Liver (tissue), 9 donors: ENCODE measurements around the gene GPRC5D. TPM values are rescaled to one million over a fixed set of nuclear protein-coding genes. Genes with fewer than 3 reads are reported as not detected.

Experiments used
- DNase-seq: peaks from one replicate; pipeline ENCODE4 v3.0.0-alpha.2; 2017; ENCODE audit warnings: low spot score
- H3K27ac ChIP-seq, 2 donors: one replicate each; pipeline ENCODE4 v1.7.0; 2013; ENCODE audit warnings: inconsistent platforms in 2 of 2, low read length in 2 of 2, control low read depth in 1 of 2, low read depth in 1 of 2, mild to moderate bottlenecking in 1 of 2
- H3K27me3 ChIP-seq, 4 donors: one replicate each; pipeline versions ENCODE4 v1.6.1 to v1.7.0; 2013; ENCODE audit warnings: low read length in 3 of 4, inconsistent platforms in 1 of 4, mild to moderate bottlenecking in 1 of 4, moderate library complexity in 1 of 4; ENCODE audit not compliant: control insufficient read depth in 4 of 4, insufficient read depth in 4 of 4
- H3K36me3 ChIP-seq, 4 donors: one replicate each; pipeline versions ENCODE4 v1.6.1 to v1.7.0; 2013; ENCODE audit warnings: low read length in 3 of 4, mild to moderate bottlenecking in 3 of 4, low read depth in 1 of 4, moderate library complexity in 1 of 4; ENCODE audit not compliant: control insufficient read depth in 4 of 4, insufficient read depth in 3 of 4
- H3K4me1 ChIP-seq, 4 donors: one replicate each; pipeline versions ENCODE4 v1.6.1 to v1.7.0; 2013; ENCODE audit warnings: low read length in 3 of 4, mild to moderate bottlenecking in 3 of 4, moderate library complexity in 1 of 4; ENCODE audit not compliant: control insufficient read depth in 4 of 4, insufficient read depth in 4 of 4
- H3K4me3 ChIP-seq, 3 donors: one replicate each; pipeline versions ENCODE4 v1.6.1 to v1.7.0; 2013; ENCODE audit warnings: low read length in 3 of 3, control low read depth in 1 of 3, low read depth in 1 of 3, mild to moderate bottlenecking in 1 of 3
- H3K9ac ChIP-seq, 2 donors: one replicate each; pipeline ENCODE4 v1.7.0; 2013; ENCODE audit warnings: low read length in 2 of 2, mild to moderate bottlenecking in 2 of 2, moderate library complexity in 2 of 2, control low read depth in 1 of 2, low read depth in 1 of 2
- H3K9me3 ChIP-seq, 4 donors: one replicate each; pipeline versions ENCODE4 v1.6.1 to v1.7.0; 2013; ENCODE audit warnings: low read length in 3 of 4; ENCODE audit not compliant: control insufficient read depth in 4 of 4
- FOXA2 ChIP-seq: IDR thresholded peaks from 2 replicates; pipeline ENCODE4 v1.6.1; 2016; ENCODE audit warnings: antibody characterized with exemption
- HNF4A ChIP-seq, 2 donors: conservative IDR thresholded peaks; 2 replicates each; pipeline ENCODE4 v1.6.1; 2016; ENCODE audit warnings: antibody characterized with exemption in 2 of 2, mild to moderate bottlenecking in 2 of 2
- NR2F2 ChIP-seq: IDR thresholded peaks from 2 replicates; pipeline ENCODE4 v1.6.1; 2016; ENCODE audit warnings: antibody characterized with exemption
- RAD21 ChIP-seq, 2 donors: IDR thresholded peaks; 2 replicates each; pipeline ENCODE4 v1.6.1; 2016; ENCODE audit warnings: antibody characterized with exemption in 2 of 2, mild to moderate bottlenecking in 2 of 2
- REST ChIP-seq: IDR thresholded peaks from 2 replicates; pipeline ENCODE4 v1.6.1; 2016; ENCODE audit warnings: antibody characterized with exemption, mild to moderate bottlenecking
- RXRA ChIP-seq, 2 donors: IDR thresholded peaks; 2 replicates each; pipeline ENCODE4 v1.6.1; 2017 to 2018; ENCODE audit warnings: antibody characterized with exemption in 2 of 2, mild to moderate bottlenecking in 1 of 2
- SP1 ChIP-seq: IDR thresholded peaks from 2 replicates; pipeline ENCODE4 v1.6.1; 2018; ENCODE audit warnings: antibody characterized with exemption, mild to moderate bottlenecking
- TAF1 ChIP-seq: conservative IDR thresholded peaks from 2 replicates; pipeline ENCODE4 v1.6.1; 2016; ENCODE audit warnings: antibody characterized with exemption, mild to moderate bottlenecking
- ZBTB33 ChIP-seq: IDR thresholded peaks from 2 replicates; pipeline ENCODE4 v1.6.1; 2016; ENCODE audit warnings: antibody characterized with exemption
- WGBS: extraction: QIAGEN DNeasy Blood & Tissue Kit; methylation state at CpG from one replicate; pipeline ENCODE4 v1.1.7; 2013; 5-methylcytosine and 5-hydroxymethylcytosine counted together
- polyA plus RNA-seq, 2 donors: library from polyadenylated mRNA; stranded (reverse) in 1 of 2; unstranded in 1 of 2; fragments of 200-250 nt in 1 of 2; fragments of >200 nt in 1 of 2; fragmentation: Nextera tagmentation in 1 of 2; extraction: Ambion mirVana in 1 of 2; gene quantifications; one replicate each; pipeline versions ENCODE4 v1.2.1 to v1.2.3, GENCODE V29; 2013 to 2015
- total RNA-seq, 2 donors: library from RNA; depleted of rRNA; stranded (reverse); fragments of >200 nt; gene quantifications; one replicate each; pipeline ENCODE4 v1.2.3, GENCODE V29; 2014
- TF ChIP-seq, protein P1 (sequence below): fragments of 150-350 bp; IDR thresholded peaks from 2 replicates; pipeline ENCODE4 v1.5.1; 2017; ENCODE audit warnings: improper control_type of control experiment, low read depth, low read length; ENCODE audit not compliant: missing input control
- donor health status: healthy.
- donor health status: healthy.
- donor health status: healthy.
- donor health status: healthy.
- donor health status: healthy.

The GPRC5D gene
- total and polyA plus RNA-seq, 4 donors = 0.13 to 0.17 TPM; not detected in 2

GRCh38 chr12:12982331-12982730 lies 30.4 kb upstream of the GPRC5D start:
- no peak for TF ChIP-seq NR2F2
- TF ChIP-seq FOXA2 = no peak
- TF ChIP-seq RAD21 (IDR thresholded peaks at IDR 0.05) = no peak
- 96% methylated on average over 2 of the region's 2 CpGs for WGBS
- no peaks in the 10 kb centered on the region for H3K9me3 ChIP-seq
- no peak overlapping the region for H3K27ac ChIP-seq
- H3K4me1 ChIP-seq = no peaks in the 10 kb centered on the region
- no peak for DNase-seq
- H3K36me3 ChIP-seq = peaks cover 18 to 56% (median 48%) of the 10 kb centered on the region in 4 donors
- no peaks in the 10 kb centered on the region for H3K27me3 ChIP-seq
- H3K4me3 ChIP-seq = no peak overlapping the region
- no peak overlapping the region for H3K9ac ChIP-seq

DNA sequence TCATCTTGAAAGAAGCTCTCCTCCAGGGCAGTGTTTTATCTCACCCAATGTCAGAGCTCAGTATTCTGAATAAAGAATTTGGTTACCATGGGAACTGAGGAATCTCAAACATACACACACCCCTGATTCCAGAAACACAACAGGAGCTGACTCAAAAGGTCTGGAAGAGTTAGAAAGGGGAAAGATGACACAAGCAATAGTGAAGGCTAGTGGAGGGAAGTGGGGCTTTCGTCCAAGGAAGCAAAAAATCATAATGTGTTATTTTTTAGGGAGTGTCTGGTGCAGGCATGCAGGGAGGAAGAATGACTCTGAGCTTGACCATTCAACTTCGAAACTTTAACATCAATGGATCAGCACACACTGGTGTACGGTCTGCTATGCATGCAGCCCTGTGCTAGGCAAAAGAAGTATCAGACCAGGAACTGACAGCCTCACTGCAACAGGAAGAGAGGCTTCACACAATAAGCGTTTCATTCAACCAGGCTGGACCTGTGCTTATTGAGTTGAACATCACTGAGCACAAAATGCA lies 27.8 kb upstream of the GPRC5D start:
- Histone ChIP-seq H3K4me1 (no peaks in the 10 kb centered on the region), H3K9ac (no peak overlapping the region), H3K27me3 (no peaks in the 10 kb centered on the region), H3K36me3 (peaks cover 10 to 51% (median 43%) of the 10 kb centered on the region in 4 donors), H3K9me3 (no peaks in the 10 kb centered on the region), H3K4me3 (no peak overlapping the region), H3K27ac (no peak overlapping the region)
- 76% methylated on average over 4 of the region's 4 CpGs for WGBS
- DNase-seq = no peak
- TF ChIP-seq TAF1 (no peak), SP1 (no peak), NR2F2 (no peak), HNF4A (conservative IDR thresholded peaks at IDR 0.05) (no peak), ZBTB33 (no peak)
- TF ChIP-seq, protein P1, sequence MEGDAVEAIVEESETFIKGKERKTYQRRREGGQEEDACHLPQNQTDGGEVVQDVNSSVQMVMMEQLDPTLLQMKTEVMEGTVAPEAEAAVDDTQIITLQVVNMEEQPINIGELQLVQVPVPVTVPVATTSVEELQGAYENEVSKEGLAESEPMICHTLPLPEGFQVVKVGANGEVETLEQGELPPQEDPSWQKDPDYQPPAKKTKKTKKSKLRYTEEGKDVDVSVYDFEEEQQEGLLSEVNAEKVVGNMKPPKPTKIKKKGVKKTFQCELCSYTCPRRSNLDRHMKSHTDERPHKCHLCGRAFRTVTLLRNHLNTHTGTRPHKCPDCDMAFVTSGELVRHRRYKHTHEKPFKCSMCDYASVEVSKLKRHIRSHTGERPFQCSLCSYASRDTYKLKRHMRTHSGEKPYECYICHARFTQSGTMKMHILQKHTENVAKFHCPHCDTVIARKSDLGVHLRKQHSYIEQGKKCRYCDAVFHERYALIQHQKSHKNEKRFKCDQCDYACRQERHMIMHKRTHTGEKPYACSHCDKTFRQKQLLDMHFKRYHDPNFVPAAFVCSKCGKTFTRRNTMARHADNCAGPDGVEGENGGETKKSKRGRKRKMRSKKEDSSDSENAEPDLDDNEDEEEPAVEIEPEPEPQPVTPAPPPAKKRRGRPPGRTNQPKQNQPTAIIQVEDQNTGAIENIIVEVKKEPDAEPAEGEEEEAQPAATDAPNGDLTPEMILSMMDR = no peak

DNA sequence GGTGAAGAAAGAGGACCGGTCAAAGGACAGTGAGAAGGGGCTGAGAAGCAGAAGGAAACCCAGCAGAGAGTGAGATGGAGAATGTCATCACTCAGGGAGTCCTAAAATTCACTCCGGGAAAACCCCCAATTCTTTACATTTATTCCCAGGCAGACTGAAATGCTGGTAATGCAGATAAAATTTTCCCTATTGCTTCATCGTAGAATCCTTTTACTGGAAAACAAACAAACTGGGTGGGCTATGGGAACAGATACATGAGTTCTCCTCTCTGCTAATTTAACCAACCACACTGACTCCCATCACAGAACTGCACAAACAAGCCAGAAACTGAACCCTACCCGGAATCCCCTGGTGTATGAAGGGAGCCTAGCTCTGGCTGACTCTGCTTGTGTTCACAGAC lies 27.2 kb upstream of the GPRC5D start:
- no peaks in the 10 kb centered on the region for H3K4me1 ChIP-seq
- H3K9ac ChIP-seq = no peak overlapping the region
- no peak overlapping the region for H3K4me3 ChIP-seq
- 84% methylated on average over 4 of the region's 4 CpGs for WGBS
- H3K27me3 ChIP-seq = no peaks in the 10 kb centered on the region
- TF ChIP-seq RXRA (IDR thresholded peaks at IDR 0.05) (no peak), HNF4A (conservative IDR thresholded peaks at IDR 0.05) (no peak), SP1 (no peak), FOXA2 (no peak), REST (no peak)
- TF ChIP-seq, protein P1 = no peak
- no peak overlapping the region for H3K27ac ChIP-seq
- no peaks in the 10 kb centered on the region for H3K9me3 ChIP-seq
- no peak for DNase-seq
- H3K36me3 ChIP-seq = peaks cover 13 to 58% (median 48%) of the 10 kb centered on the region in 4 donors
